Mesothelial cell of epicardium (in vitro differentiated cells): Measurements from ENCODE around the gene ZFP82. TPM values are rescaled to one million over a fixed set of nuclear protein-coding genes. Genes with fewer than 3 reads are reported as not detected.
A peak's percentile ranks its signal among the peaks of the same experiment; 100 is the strongest.

Experiments used
- DNase-seq, 2 experiments: peaks; one replicate each; pipeline ENCODE4 v3.0.0; 2021; ENCODE audit warnings: low spot score in 2 of 2; ENCODE audit not compliant: unreplicated experiment in 2 of 2
- H3K27ac Mint-ChIP-seq: 2 replicates; pipeline ENCODE4 v1.8.0; 2021; ENCODE audit warnings: mixed read lengths
- H3K27me3 Mint-ChIP-seq: 2 replicates; pipeline ENCODE4 v1.8.0; 2021; ENCODE audit warnings: low read depth, mixed read lengths
- H3K36me3 Mint-ChIP-seq: 2 replicates; pipeline ENCODE4 v1.8.0; 2021; ENCODE audit warnings: mixed read lengths
- H3K4me1 Mint-ChIP-seq: 2 replicates; pipeline ENCODE4 v1.8.0; 2021; ENCODE audit warnings: mixed read lengths
- H3K4me3 Mint-ChIP-seq: 2 replicates; pipeline ENCODE4 v1.8.0; 2021; ENCODE audit warnings: mild to moderate bottlenecking, moderate library complexity, mixed read lengths
- H3K9me3 Mint-ChIP-seq: 2 replicates; pipeline ENCODE4 v1.8.0; 2021; ENCODE audit warnings: mixed read lengths
- CTCF ChIP-seq: fragments of 200-600 bp; sonication (generic); IDR thresholded peaks from one replicate; pipeline ENCODE4 v1.5.0; 2021; ENCODE audit warnings: antibody characterized with exemption; ENCODE audit not compliant: unreplicated experiment
- total RNA-seq: library from RNA; stranded (reverse); gene quantifications from 3 replicates; pipeline ENCODE4 v1.2.1, GENCODE V29; 2021

Gene ZFP82
- total RNA-seq, 1 donor from 2014 or later, result 14.9 TPM

- H3K4me3 Mint-ChIP-seq, result no peak overlapping the region
- H3K36me3 Mint-ChIP-seq, result peaks cover 74% of the 10 kb centered on the region
- no peak for DNase-seq
- H3K27me3 Mint-ChIP-seq, result no peaks in the 10 kb centered on the region
- H3K9me3 Mint-ChIP-seq, result peaks cover 59% of the 10 kb centered on the region
- TF ChIP-seq CTCF, result no peak
- no peaks in the 10 kb centered on the region for H3K4me1 Mint-ChIP-seq
- no peak overlapping the region for H3K27ac Mint-ChIP-seq
These were observed 25.3 kb downstream of the ZFP82 start for GRCh38 chr19:36392916-36393673.

GRCh38 chr19:36379510-36379819, 39.0 kb downstream of the ZFP82 start:
- Mint-ChIP-seq H3K27me3 (no peaks in the 10 kb centered on the region), H3K9me3 (peaks cover 8% of the 10 kb centered on the region), H3K27ac (peak overlapping the region; percentile 16), H3K4me3 (peak overlapping the region; percentile 90), H3K4me1 (peaks cover 15% of the 10 kb centered on the region), H3K36me3 (peaks cover 11% of the 10 kb centered on the region)
- TF ChIP-seq CTCF, result no peak
- DNase-seq, result no peak

- H3K4me3 Mint-ChIP-seq, result peak within 1 kb of the TSS; percentile 90
- no peak for TF ChIP-seq CTCF
- peaks cover 8% of the 10 kb centered on the region for H3K9me3 Mint-ChIP-seq
- H3K27ac Mint-ChIP-seq, result peak within 1 kb of the TSS; percentile 97
- peak; percentile 87 to 90 for DNase-seq
- H3K27me3 Mint-ChIP-seq, result no peaks in the 10 kb centered on the region
- H3K36me3 Mint-ChIP-seq, result peaks cover 7% of the 10 kb centered on the region
- peaks cover 15% of the 10 kb centered on the region for H3K4me1 Mint-ChIP-seq
These were observed 39.6 kb downstream of the ZFP82 start, which contains the start of gene ZFP14 for GRCh38 chr19:36378625-36379509. TSS of gene ZFP14 (minus strand) at chr19:36379201. CDS start at chr19:36367892, 11,309 bp downstream.

- DNase-seq, result no peak
- Mint-ChIP-seq H3K36me3 (peaks cover 9% of the 10 kb centered on the region), H3K4me1 (peaks cover 15% of the 10 kb centered on the region), H3K4me3 (peak overlapping the region; percentile 90), H3K27ac (peak overlapping the region; percentile 97), H3K9me3 (peaks cover 6% of the 10 kb centered on the region), H3K27me3 (no peaks in the 10 kb centered on the region)
- no peak for TF ChIP-seq CTCF
These were observed 40.8 kb downstream of the ZFP82 start for GRCh38 chr19:36377541-36378178.

- no peak for TF ChIP-seq CTCF
- no peak for DNase-seq
- H3K4me3 Mint-ChIP-seq, result no peak overlapping the region
These were observed 44.7 kb downstream of the ZFP82 start for GRCh38 chr19:36373638-36374156.

More at GRCh38 chr19:36373638-36374156, 44.7 kb downstream of the ZFP82 start:
- no peak overlapping the region for H3K27ac Mint-ChIP-seq
- H3K9me3 Mint-ChIP-seq, result peaks cover 16% of the 10 kb centered on the region
- no peaks in the 10 kb centered on the region for H3K27me3 Mint-ChIP-seq
- peaks cover 23% of the 10 kb centered on the region for H3K36me3 Mint-ChIP-seq
- H3K4me1 Mint-ChIP-seq, result peaks cover 15% of the 10 kb centered on the region
